A673 (cell line): ENCODE results near the gene SPSB4. TPM values are rescaled to one million over a fixed set of nuclear protein-coding genes. Genes with fewer than 3 reads are reported as not detected.

Experiments
- BruUV-seq: library from RNA; stranded (reverse); fragments of 400-500 nt; replicated peaks from 2 replicates; lab custom pipeline; 2021; lab: Mats Ljungman, UMichigan
- CTCF ChIA-PET: fragments of 300-600 bp; sonication (Branson Sonifier 250); formaldehyde crosslinking; loops from one replicate; lab custom pipeline; 2022; ENCODE audit warnings: antibody characterized with exemption; lab: Charles Lee
- POLR2A ChIA-PET: fragments of 300-600 bp; sonication (Branson Sonifier 250); formaldehyde crosslinking; loops from one replicate; lab custom pipeline; 2022; ENCODE audit warnings: antibody characterized with exemption; ENCODE audit not compliant: low non-redundant PET; lab: Charles Lee
- DNase-seq: peaks from one replicate; pipeline ENCODE4 v3.0.0-alpha.2; 2015; ENCODE audit warnings: low spot score
- H3K27ac ChIP-seq: fragments of 200-600 bp; sonication (generic); 2 replicates; pipeline ENCODE4 v1.5.1; 2016; ENCODE audit warnings: mixed run types, low read depth, mild to moderate bottlenecking, mixed read lengths, antibody characterized with exemption, low read length; ENCODE audit not compliant: poor library complexity, severe bottlenecking
- H3K27me3 ChIP-seq: fragments of 200-600 bp; sonication (generic); replicated peaks from 2 replicates; pipeline ENCODE4 v1.6.1; 2017; ENCODE audit warnings: mixed run types, low read depth, mild to moderate bottlenecking, mixed read lengths, antibody characterized with exemption, low read length; ENCODE audit not compliant: insufficient read depth, poor library complexity
- H3K36me3 ChIP-seq: fragments of 200-600 bp; sonication (generic); 2 replicates; pipeline ENCODE4 v1.6.1; 2016; ENCODE audit warnings: mixed run types, mild to moderate bottlenecking, mixed read lengths, antibody characterized with exemption, low read length; ENCODE audit not compliant: insufficient read depth, poor library complexity, severe bottlenecking
- H3K4me1 ChIP-seq: fragments of 200-600 bp; sonication (generic); 2 replicates; pipeline ENCODE4 v1.6.1; 2017; ENCODE audit warnings: mixed run types, mild to moderate bottlenecking, mixed read lengths, antibody characterized with exemption, low read length; ENCODE audit not compliant: insufficient read depth, poor library complexity, severe bottlenecking
- H3K4me3 ChIP-seq: fragments of 200-600 bp; sonication (generic); 2 replicates; pipeline ENCODE4 v1.5.1; 2016; ENCODE audit warnings: low read depth, mixed run types, mild to moderate bottlenecking, mixed read lengths, low read length; ENCODE audit not compliant: poor library complexity, severe bottlenecking
- H3K9me3 ChIP-seq: fragments of 200-600 bp; sonication (generic); 2 replicates; pipeline ENCODE4 v1.6.1; 2016; ENCODE audit warnings: mixed run types, low read depth, mild to moderate bottlenecking, mixed read lengths, antibody characterized with exemption, low read length; ENCODE audit not compliant: poor library complexity, severe bottlenecking
- EZH2 ChIP-seq: fragments of 200-600 bp; sonication (generic); IDR thresholded peaks from 2 replicates; pipeline ENCODE4 v1.6.1; 2017; ENCODE audit warnings: borderline replicate concordance, low read depth, mild to moderate bottlenecking, mixed read lengths, antibody characterized with exemption, low read length; ENCODE audit not compliant: poor library complexity, severe bottlenecking
- intact Hi-C: fragments of 100-400 bp; cut with micrococcal nuclease; formaldehyde crosslinking; loops from one replicate; pipeline ENCODE4 v1.10.0; 2022; ENCODE audit not compliant: unreplicated experiment
- total RNA-seq: library from RNA; stranded (reverse); gene quantifications from 2 replicates; pipeline ENCODE4 v1.2.3, GENCODE V29; 2021
- TF ChIP-seq, protein P1 (sequence below): fragments of 300-800, 200-600 bp; sonication (generic); conservative IDR thresholded peaks from 2 replicates; pipeline ENCODE4 v1.5.1; 2017; ENCODE audit warnings: low read depth, mild to moderate bottlenecking, antibody characterized with exemption, low read length, moderate library complexity, mixed read lengths

The SPSB4 gene
- total RNA-seq, 1 experiment from 2014 or later: 0.39 TPM

- Histone ChIP-seq H3K4me3 (no peak overlapping the region), H3K27ac (no peak overlapping the region), H3K9me3 (no peaks in the 10 kb centered on the region), H3K27me3 (no peaks in the 10 kb centered on the region), H3K36me3 (no peaks in the 10 kb centered on the region), H3K4me1 (no peaks in the 10 kb centered on the region)
- ChIA-PET POLR2A (no interaction called here), CTCF (no interaction called here)
- no peak for DNase-seq
- intact Hi-C loops: no loop called here
- no TSS peak for BruUV-seq
- TF ChIP-seq EZH2: no peak
- TF ChIP-seq, protein P1, sequence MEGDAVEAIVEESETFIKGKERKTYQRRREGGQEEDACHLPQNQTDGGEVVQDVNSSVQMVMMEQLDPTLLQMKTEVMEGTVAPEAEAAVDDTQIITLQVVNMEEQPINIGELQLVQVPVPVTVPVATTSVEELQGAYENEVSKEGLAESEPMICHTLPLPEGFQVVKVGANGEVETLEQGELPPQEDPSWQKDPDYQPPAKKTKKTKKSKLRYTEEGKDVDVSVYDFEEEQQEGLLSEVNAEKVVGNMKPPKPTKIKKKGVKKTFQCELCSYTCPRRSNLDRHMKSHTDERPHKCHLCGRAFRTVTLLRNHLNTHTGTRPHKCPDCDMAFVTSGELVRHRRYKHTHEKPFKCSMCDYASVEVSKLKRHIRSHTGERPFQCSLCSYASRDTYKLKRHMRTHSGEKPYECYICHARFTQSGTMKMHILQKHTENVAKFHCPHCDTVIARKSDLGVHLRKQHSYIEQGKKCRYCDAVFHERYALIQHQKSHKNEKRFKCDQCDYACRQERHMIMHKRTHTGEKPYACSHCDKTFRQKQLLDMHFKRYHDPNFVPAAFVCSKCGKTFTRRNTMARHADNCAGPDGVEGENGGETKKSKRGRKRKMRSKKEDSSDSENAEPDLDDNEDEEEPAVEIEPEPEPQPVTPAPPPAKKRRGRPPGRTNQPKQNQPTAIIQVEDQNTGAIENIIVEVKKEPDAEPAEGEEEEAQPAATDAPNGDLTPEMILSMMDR: no peak
These were observed 97.0 kb downstream of the SPSB4 start for GRCh38 chr3:141148169-141148568.

DNA sequence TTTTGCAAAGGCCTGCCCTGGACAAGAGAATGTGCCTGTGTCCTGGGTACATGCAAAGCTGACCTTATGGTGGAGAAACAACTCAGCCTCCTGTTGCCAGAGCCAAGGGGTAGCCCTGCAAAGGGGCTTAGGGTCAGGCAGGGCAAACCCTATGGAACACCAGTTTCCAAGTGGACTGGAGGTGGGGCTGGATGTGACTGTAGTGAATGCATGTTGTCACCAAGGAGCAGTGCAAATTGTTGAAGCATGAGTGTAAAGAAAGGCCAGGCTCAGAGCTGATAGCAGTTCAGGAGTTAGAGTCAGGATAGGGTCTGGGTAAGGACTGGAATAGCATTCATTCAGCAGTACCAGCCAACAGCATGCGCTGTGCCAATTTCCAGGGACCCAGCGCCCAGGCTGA, 97.6 kb downstream of the SPSB4 start:
- TF ChIP-seq, protein P1: no peak
- no peak for TF ChIP-seq EZH2
- Histone ChIP-seq H3K36me3 (no peaks in the 10 kb centered on the region), H3K27me3 (no peaks in the 10 kb centered on the region), H3K4me1 (no peaks in the 10 kb centered on the region), H3K27ac (no peak overlapping the region), H3K4me3 (no peak overlapping the region), H3K9me3 (no peaks in the 10 kb centered on the region)
- ChIA-PET CTCF (no interaction called here), POLR2A (no interaction called here)
- intact Hi-C loops: no loop called here
- BruUV-seq: no TSS peak
- no peak for DNase-seq

DNA sequence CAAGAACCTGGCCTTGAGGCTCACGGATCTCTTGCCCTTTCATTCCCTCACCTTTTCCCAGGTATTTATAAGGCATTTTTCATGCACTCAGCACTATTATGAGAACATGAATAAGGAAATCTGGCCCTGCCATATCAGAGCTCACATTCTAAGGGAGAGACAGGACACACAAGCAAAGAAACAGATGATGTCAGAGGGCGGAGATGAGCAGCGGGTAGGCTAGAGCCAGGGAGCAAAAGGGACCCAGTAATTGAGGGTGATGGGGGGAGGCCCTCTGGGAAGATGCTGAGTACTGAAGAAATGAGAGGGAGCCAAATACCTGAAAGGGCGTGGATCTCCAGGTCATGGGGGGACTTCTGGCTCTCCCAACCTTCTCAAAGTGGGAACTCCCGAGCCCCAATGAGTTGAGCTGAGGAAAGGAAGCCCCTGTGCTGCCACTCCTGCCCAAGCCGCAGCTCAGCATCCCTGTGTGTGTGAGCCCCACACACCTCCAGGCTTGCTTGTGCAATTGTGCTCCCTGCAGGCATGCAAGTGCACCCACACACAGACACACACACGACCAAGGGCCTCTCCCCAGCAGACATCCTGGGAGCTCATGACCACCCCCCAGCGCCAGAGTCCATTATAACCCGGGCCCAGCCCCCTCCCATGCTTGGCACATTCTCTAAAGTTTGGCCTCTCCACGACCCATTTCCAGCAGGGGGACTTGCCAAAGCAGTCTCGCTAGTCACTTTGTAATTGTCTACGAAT, 99.1 kb downstream of the SPSB4 start:
- POLR2A ChIA-PET: no interaction called here
- H3K27ac ChIP-seq: no peak overlapping the region
- CTCF ChIA-PET: no interaction called here
- no peak for DNase-seq
- H3K27me3 ChIP-seq: no peaks in the 10 kb centered on the region
- intact Hi-C loops: no loop called here
- no peaks in the 10 kb centered on the region for H3K4me1 ChIP-seq
- H3K4me3 ChIP-seq: no peak overlapping the region
- H3K9me3 ChIP-seq: no peaks in the 10 kb centered on the region
- H3K36me3 ChIP-seq: no peaks in the 10 kb centered on the region
- no peak for TF ChIP-seq EZH2
- TF ChIP-seq, protein P1: no peak
- BruUV-seq: no TSS peak
